Measurements from ENCODE around the gene PLCB1.

Gene PLCB1

GRCh38 chr20:8917084-8917483 lies 785.0 kb downstream of the PLCB1 start:
- TF ChIP-seq SIN3A (IDR thresholded peaks at IDR 0.05; ENCODE audit: borderline replicate concordance, insufficient read depth, low read length) (no peak), TAF1 (IDR thresholded peaks at IDR 0.05; ENCODE audit: borderline replicate concordance, insufficient read depth, low read length) (no peak), POLR2AphosphoS5 (IDR thresholded peaks at IDR 0.05; ENCODE audit: low read depth, low read length) (no peak), FOXP2 (optimal IDR thresholded peaks at IDR 0.05; ENCODE audit: borderline replicate concordance, extremely low read depth, extremely low read length, insufficient read depth) (no peak), REST (IDR thresholded peaks at IDR 0.05; ENCODE audit: insufficient read depth in 1 of 2, low read depth in 2 of 2, low read length in 2 of 2) (no peak)

- TF ChIP-seq POLR2AphosphoS5 (IDR thresholded peaks at IDR 0.05; ENCODE audit: low read depth, low read length) (no peak), SIN3A (IDR thresholded peaks at IDR 0.05; ENCODE audit: borderline replicate concordance, insufficient read depth, low read length) (no peak), TAF1 (IDR thresholded peaks at IDR 0.05; ENCODE audit: borderline replicate concordance, insufficient read depth, low read length) (no peak), FOXP2 (optimal IDR thresholded peaks at IDR 0.05; ENCODE audit: borderline replicate concordance, extremely low read depth, extremely low read length, insufficient read depth) (no peak), REST (IDR thresholded peaks at IDR 0.05; ENCODE audit: insufficient read depth in 1 of 2, low read depth in 2 of 2, low read length in 2 of 2) (no peak)
Measured at GRCh38 chr20:8918145-8918544, 786.1 kb downstream of the PLCB1 start.

GRCh38 chr20:8924539-8924938 lies 792.5 kb downstream of the PLCB1 start:
- TF ChIP-seq SIN3A (IDR thresholded peaks at IDR 0.05; ENCODE audit: borderline replicate concordance, insufficient read depth, low read length) (no peak), POLR2AphosphoS5 (IDR thresholded peaks at IDR 0.05; ENCODE audit: low read depth, low read length) (no peak), FOXP2 (optimal IDR thresholded peaks at IDR 0.05; ENCODE audit: borderline replicate concordance, extremely low read depth, extremely low read length, insufficient read depth) (no peak), TAF1 (IDR thresholded peaks at IDR 0.05; ENCODE audit: borderline replicate concordance, insufficient read depth, low read length) (no peak), REST (IDR thresholded peaks at IDR 0.05; ENCODE audit: insufficient read depth in 1 of 2, low read depth in 2 of 2, low read length in 2 of 2) (no peak)

GRCh38 chr20:8930726-8931125 lies 798.7 kb downstream of the PLCB1 start:
- TF ChIP-seq REST (IDR thresholded peaks at IDR 0.05; ENCODE audit: insufficient read depth in 1 of 2, low read depth in 2 of 2, low read length in 2 of 2) = no peak
- no peak for TF ChIP-seq TAF1 (IDR thresholded peaks at IDR 0.05; ENCODE audit: borderline replicate concordance, insufficient read depth, low read length)
- no peak for TF ChIP-seq SIN3A (IDR thresholded peaks at IDR 0.05; ENCODE audit: borderline replicate concordance, insufficient read depth, low read length)
- TF ChIP-seq POLR2AphosphoS5 (IDR thresholded peaks at IDR 0.05; ENCODE audit: low read depth, low read length) = no peak
- no peak for TF ChIP-seq FOXP2 (optimal IDR thresholded peaks at IDR 0.05; ENCODE audit: borderline replicate concordance, extremely low read depth, extremely low read length, insufficient read depth)
